HFFc6 (cell line): ENCODE data around the gene APOC1. TPM values are rescaled to one million over a fixed set of nuclear protein-coding genes. Genes with fewer than 3 reads are reported as not detected.

Experiments
- DNase-seq: peaks from one replicate; pipeline ENCODE4 v3.0.0-alpha.2; 2018
- H3K27ac Mint-ChIP-seq: 2 replicates; pipeline ENCODE4 v1.8.0; 2020; ENCODE audit warnings: mild to moderate bottlenecking, mixed read lengths
- H3K27me3 Mint-ChIP-seq: 2 replicates; pipeline ENCODE4 v1.8.0; 2021; ENCODE audit warnings: mild to moderate bottlenecking, moderate library complexity, mixed read lengths; ENCODE audit not compliant: insufficient read depth
- H3K36me3 Mint-ChIP-seq: 2 replicates; pipeline ENCODE4 v1.8.0; 2021; ENCODE audit warnings: low read depth, mixed read lengths
- H3K4me1 Mint-ChIP-seq: 2 replicates; pipeline ENCODE4 v1.8.0; 2020; ENCODE audit warnings: low read depth, mixed read lengths
- H3K4me3 Mint-ChIP-seq: 2 replicates; pipeline ENCODE4 v1.8.0; 2020; ENCODE audit warnings: mild to moderate bottlenecking, moderate library complexity, mixed read lengths
- H3K9me3 Mint-ChIP-seq: 2 replicates; pipeline ENCODE4 v1.8.0; 2020; ENCODE audit warnings: mild to moderate bottlenecking, mixed read lengths
- CTCF ChIP-seq: fragments of 200-600 bp; sonication (generic); IDR thresholded peaks from 2 replicates; pipeline ENCODE4 v1.5.0; 2021; ENCODE audit warnings: antibody characterized with exemption, mild to moderate bottlenecking
- total RNA-seq, 6 experiments: library from RNA; stranded (reverse); fragmentation: NEBNext Ultra II Directional; extraction: Animal tissue kit (Norgen Biotek cat#: 25700); gene quantifications; 2 replicates in 1 of 6; 3 replicates in 5 of 6; pipeline ENCODE4 v1.2.3, GENCODE V29; 2021

The APOC1 gene
- total RNA-seq, 6 experiments from 2014 or later = 1.4 to 6.8 (median 2.4) TPM; not detected in 1

GRCh38 chr19:44959691-44960090, 45.3 kb downstream of the APOC1 start:
- Mint-ChIP-seq H3K4me3 (no peak overlapping the region), H3K27me3 (peaks cover 1% of the 10 kb centered on the region; the same call in 1 of the 2 replicates)

GRCh38 chr19:44960906-44961728, 46.7 kb downstream of the APOC1 start:
- Mint-ChIP-seq H3K4me1 (peaks cover 19% of the 10 kb centered on the region), H3K4me3 (no peak overlapping the region), H3K27ac (no peak overlapping the region), H3K36me3 (peaks cover 13% of the 10 kb centered on the region), H3K9me3 (no peaks in the 10 kb centered on the region), H3K27me3 (peaks cover 4% of the 10 kb centered on the region)
- no peak for DNase-seq
- TF ChIP-seq CTCF = no peak

More at GRCh38 chr19:44959691-44960090, 45.3 kb downstream of the APOC1 start:
- peaks cover 25% of the 10 kb centered on the region for H3K4me1 Mint-ChIP-seq
- H3K27ac Mint-ChIP-seq = no peak overlapping the region
- no peaks in the 10 kb centered on the region for H3K9me3 Mint-ChIP-seq
- peaks cover 16% of the 10 kb centered on the region for H3K36me3 Mint-ChIP-seq
- DNase-seq = no peak
- TF ChIP-seq CTCF = no peak

GRCh38 chr19:44961821-44962220, 47.4 kb downstream of the APOC1 start:
- peaks cover 4% of the 10 kb centered on the region for H3K27me3 Mint-ChIP-seq
- no peak for DNase-seq
- TF ChIP-seq CTCF = no peak
- peaks cover 12% of the 10 kb centered on the region for H3K4me1 Mint-ChIP-seq
- H3K9me3 Mint-ChIP-seq = no peaks in the 10 kb centered on the region
- no peak overlapping the region for H3K4me3 Mint-ChIP-seq
- no peak overlapping the region for H3K27ac Mint-ChIP-seq
- H3K36me3 Mint-ChIP-seq = peaks cover 13% of the 10 kb centered on the region; the same call in 1 of the 2 replicates

GRCh38 chr19:44968118-44968517, 53.7 kb downstream of the APOC1 start:
- no peak for DNase-seq
- Mint-ChIP-seq H3K27me3 (peaks cover 4% of the 10 kb centered on the region), H3K4me1 (no peaks in the 10 kb centered on the region), H3K27ac (no peak overlapping the region), H3K9me3 (no peaks in the 10 kb centered on the region), H3K4me3 (no peak overlapping the region), H3K36me3 (peaks cover 7% of the 10 kb centered on the region; the same call in 1 of the 2 replicates)
- TF ChIP-seq CTCF = no peak

GRCh38 chr19:44968670-44969069, 54.3 kb downstream of the APOC1 start:
- peaks cover 4% of the 10 kb centered on the region for H3K27me3 Mint-ChIP-seq

More at GRCh38 chr19:44968670-44969069, 54.3 kb downstream of the APOC1 start:
- Mint-ChIP-seq H3K9me3 (no peaks in the 10 kb centered on the region), H3K27ac (no peak overlapping the region), H3K36me3 (peaks cover 7% of the 10 kb centered on the region; the same call in 1 of the 2 replicates), H3K4me3 (no peak overlapping the region), H3K4me1 (no peaks in the 10 kb centered on the region)
- no peak for DNase-seq
- TF ChIP-seq CTCF = no peak

Other genes with a start within 250 kb of the APOC1 start
- gene CEACAM19, start 243.1 kb upstream of the APOC1 start, total RNA-seq = 1 to 10 TPM; 1.8 to 2.5 (median 2.1) TPM
- not detected for gene CEACAM16, start 215.5 kb upstream of the APOC1 start, total RNA-seq
- 10 to 100 TPM; 12.9 to 20.1 (median 16.7) TPM for gene BCL3, start 165.9 kb upstream of the APOC1 start, total RNA-seq
- gene CBLC, start 136.7 kb upstream of the APOC1 start, total RNA-seq = not detected
- gene BCAM, start 105.5 kb upstream of the APOC1 start, total RNA-seq = 1 to 10 TPM; 5.5 to 6.2 (median 6.0) TPM
- gene NECTIN2, start 68.3 kb upstream of the APOC1 start, total RNA-seq = 100 to 1,000 TPM; 126 to 152 (median 148) TPM
- 100 to 1,000 TPM in 1 of 6 experiments, 10 to 100 TPM in 5; 79.8 to 107 (median 92.2) TPM for gene TOMM40, start 23.4 kb upstream of the APOC1 start, total RNA-seq
- gene APOE, start 8.8 kb upstream of the APOC1 start, total RNA-seq = 1 to 10 TPM; 1.9 to 6.5 (median 2.5) TPM
- gene APOC4, start 27.6 kb downstream of the APOC1 start, total RNA-seq = not detected
- not detected for gene APOC2, start 31.4 kb downstream of the APOC1 start, total RNA-seq
- gene CLPTM1, start 40.8 kb downstream of the APOC1 start, total RNA-seq = 100 to 1,000 TPM; 160 to 184 (median 172) TPM
- 10 to 100 TPM in 2 of 6 experiments, 1 to 10 TPM in 4; 6.1 to 10.8 (median 9.4) TPM for gene RELB, start 86.9 kb downstream of the APOC1 start, total RNA-seq
- 10 to 100 TPM; 29.9 to 42.9 (median 37.3) TPM for gene CLASRP, start 124.4 kb downstream of the APOC1 start, total RNA-seq
- gene ZNF296, start 161.9 kb downstream of the APOC1 start, total RNA-seq = under 1 TPM; 0.57 to 0.87 (median 0.65) TPM
- 10 to 100 TPM; 34.3 to 43.4 (median 39.0) TPM for gene GEMIN7, start 164.7 kb downstream of the APOC1 start, total RNA-seq
- 10 to 100 TPM; 20.4 to 27.4 (median 21.6) TPM for gene PPP1R37, start 178.6 kb downstream of the APOC1 start, total RNA-seq
- gene NKPD1, start 246.4 kb downstream of the APOC1 start, total RNA-seq = under 1 TPM in 5 of 6 experiments, not detected in 1; 0.07 to 0.17 (median 0.07) TPM